NT2/D1 (cell line): Measurements from ENCODE around the gene MTG2.
"Not testable (repeated sequence)": the region's sequence is repeated elsewhere in the genome, so short reads cannot be mapped to it uniquely, and the experiment has no call there.

Source experiments
- DNase-seq: peaks from one replicate; pipeline ENCODE4 v3.0.0-alpha.2; 2011; ENCODE audit warnings: low read depth, low spot score
- H3K27me3 ChIP-seq: 2 replicates; pipeline ENCODE4 v1.6.0; 2011; ENCODE audit warnings: mild to moderate bottlenecking; ENCODE audit not compliant: insufficient read length, insufficient read depth
- H3K36me3 ChIP-seq: 2 replicates; pipeline ENCODE4 v1.6.1; 2011; ENCODE audit warnings: mild to moderate bottlenecking, low read length, mixed read lengths; ENCODE audit not compliant: insufficient read depth, insufficient read length
- H3K4me1 ChIP-seq: 2 replicates; pipeline ENCODE4 v1.5.1; 2011; ENCODE audit not compliant: insufficient read depth, insufficient read length
- H3K4me3 ChIP-seq: 2 replicates; pipeline ENCODE4 v1.5.1; 2011; ENCODE audit warnings: low read depth; ENCODE audit not compliant: insufficient read length
- H3K9ac ChIP-seq: 2 replicates; pipeline ENCODE4 v1.6.0; 2011; ENCODE audit warnings: low read depth; ENCODE audit not compliant: insufficient read length
- H3K9me3 ChIP-seq: 2 replicates; pipeline ENCODE4 v1.5.1; 2011; ENCODE audit warnings: mild to moderate bottlenecking, low read length; ENCODE audit not compliant: insufficient read depth
- SUZ12 ChIP-seq: IDR thresholded peaks from 2 replicates; pipeline ENCODE4 v1.6.1; 2011; ENCODE audit not compliant: insufficient read length, insufficient read depth; ENCODE audit errors: extremely low read depth
- YY1 ChIP-seq: IDR thresholded peaks from 2 replicates; pipeline ENCODE4 v1.6.1; 2011; ENCODE audit not compliant: insufficient read length, insufficient read depth
- ZNF274 ChIP-seq: IDR thresholded peaks from 2 replicates; pipeline ENCODE4 v1.6.1; 2011; ENCODE audit warnings: mild to moderate bottlenecking, low read depth, low read length

Gene MTG2

DNA sequence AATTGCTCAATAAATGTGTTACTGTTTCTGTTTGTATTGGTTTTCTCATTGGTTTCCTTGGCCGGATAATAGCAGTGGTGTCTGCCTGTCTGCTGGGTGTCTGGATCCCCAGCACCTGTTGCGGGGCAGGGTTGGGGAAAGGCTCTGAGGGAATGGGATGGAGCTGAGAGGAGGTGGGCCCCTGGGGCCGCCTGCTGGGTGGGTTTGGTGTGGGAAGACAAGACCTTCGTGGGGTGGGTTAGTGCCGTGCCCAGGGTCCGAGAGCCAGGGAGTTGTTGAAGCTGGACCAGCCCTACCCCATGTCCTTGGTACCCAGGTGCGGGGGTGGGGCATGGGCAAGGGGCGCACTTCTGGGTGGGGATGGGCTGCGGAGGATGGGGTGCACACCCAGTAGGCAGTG is 35.3 kb upstream of the MTG2 start:
- H3K4me3 ChIP-seq, result no peak overlapping the region
- DNase-seq, result no peak
- peaks cover 11% of the 10 kb centered on the region for H3K27me3 ChIP-seq
- peaks cover 52% of the 10 kb centered on the region for H3K36me3 ChIP-seq
- TF ChIP-seq YY1 (no peak), ZNF274 (no peak)
- peaks cover 17% of the 10 kb centered on the region for H3K4me1 ChIP-seq
- no peak overlapping the region for H3K9ac ChIP-seq
- peaks cover 7% of the 10 kb centered on the region; the same call in 1 of the 2 replicates for H3K9me3 ChIP-seq

DNA sequence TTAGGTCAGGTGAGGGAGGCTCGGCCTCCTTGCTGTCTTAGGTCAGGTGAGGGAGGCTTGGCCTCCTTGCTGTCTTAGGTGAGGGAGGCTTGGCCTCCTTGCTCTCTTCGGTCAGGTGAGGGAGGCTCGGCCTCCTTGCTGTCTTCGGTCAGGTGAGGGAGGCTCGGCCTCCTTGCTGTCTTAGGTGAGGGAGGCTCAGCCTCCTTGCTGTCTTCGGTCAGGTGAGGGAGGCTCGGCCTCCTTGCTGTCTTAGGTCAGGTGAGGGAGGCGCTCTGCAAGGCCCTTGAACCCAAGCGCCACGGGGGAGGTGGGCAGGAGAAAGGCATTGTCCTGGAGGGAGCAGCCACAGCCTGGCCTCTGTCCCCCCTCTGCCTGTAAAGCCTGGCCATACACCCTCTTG is 34.4 kb upstream of the MTG2 start:
- H3K9ac ChIP-seq, result peak overlapping the region; percentile 16
- H3K9me3 ChIP-seq, result peaks cover 15% of the 10 kb centered on the region; the same call in 1 of the 2 replicates
- peaks cover 11% of the 10 kb centered on the region for H3K27me3 ChIP-seq
- DNase-seq, H3K4me3 ChIP-seq: not testable (repeated sequence)
- peaks cover 17% of the 10 kb centered on the region for H3K4me1 ChIP-seq
- peaks cover 60% of the 10 kb centered on the region for H3K36me3 ChIP-seq

- H3K4me1 ChIP-seq, result peaks cover 17% of the 10 kb centered on the region
- peaks cover 11% of the 10 kb centered on the region for H3K27me3 ChIP-seq
- DNase-seq, result no peak
- H3K9me3 ChIP-seq, result peaks cover 19% of the 10 kb centered on the region; the same call in 1 of the 2 replicates
- H3K4me3 ChIP-seq, result no peak overlapping the region
- TF ChIP-seq ZNF274 (no peak), SUZ12 (no peak), YY1 (no peak)
- H3K9ac ChIP-seq, result peak overlapping the region; percentile 16
- H3K36me3 ChIP-seq, result peaks cover 65% of the 10 kb centered on the region
These were observed 33.9 kb upstream of the MTG2 start for GRCh38 chr20:62148908-62149314.

- no peak overlapping the region for H3K9ac ChIP-seq
- TF ChIP-seq ZNF274 (no peak), SUZ12 (no peak), YY1 (no peak)
- H3K9me3 ChIP-seq, result peaks cover 19% of the 10 kb centered on the region; the same call in 1 of the 2 replicates
- H3K4me3 ChIP-seq, result no peak overlapping the region
- DNase-seq, result peak; percentile 39
- peaks cover 6% of the 10 kb centered on the region for H3K27me3 ChIP-seq
- peaks cover 14% of the 10 kb centered on the region for H3K4me1 ChIP-seq
- H3K36me3 ChIP-seq, result peaks cover 69% of the 10 kb centered on the region
These were observed 33.1 kb upstream of the MTG2 start for GRCh38 chr20:62149532-62150309.

DNA sequence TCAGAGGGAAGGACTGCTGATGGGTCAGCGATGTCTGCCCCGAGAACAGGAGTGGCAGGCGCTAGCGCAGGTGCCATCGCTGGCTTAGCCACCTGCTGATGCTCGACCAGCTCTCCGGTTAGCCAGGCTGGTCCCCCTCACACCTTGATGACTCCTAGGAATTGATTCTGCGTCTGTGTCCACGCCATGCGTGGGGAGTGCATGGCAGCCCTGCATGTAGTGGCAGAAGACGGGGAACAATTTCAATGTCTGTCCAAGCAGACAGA is 32.6 kb upstream of the MTG2 start:
- no peak overlapping the region for H3K4me3 ChIP-seq
- H3K9me3 ChIP-seq, result peaks cover 19% of the 10 kb centered on the region; the same call in 1 of the 2 replicates
- H3K9ac ChIP-seq, result no peak overlapping the region
- peaks cover 17% of the 10 kb centered on the region for H3K4me1 ChIP-seq
- no peak for TF ChIP-seq YY1
- no peak for TF ChIP-seq SUZ12
- TF ChIP-seq ZNF274, result no peak
- peaks cover under 1% of the 10 kb centered on the region for H3K27me3 ChIP-seq
- H3K36me3 ChIP-seq, result peaks cover 64% of the 10 kb centered on the region
- DNase-seq, result no peak

DNA sequence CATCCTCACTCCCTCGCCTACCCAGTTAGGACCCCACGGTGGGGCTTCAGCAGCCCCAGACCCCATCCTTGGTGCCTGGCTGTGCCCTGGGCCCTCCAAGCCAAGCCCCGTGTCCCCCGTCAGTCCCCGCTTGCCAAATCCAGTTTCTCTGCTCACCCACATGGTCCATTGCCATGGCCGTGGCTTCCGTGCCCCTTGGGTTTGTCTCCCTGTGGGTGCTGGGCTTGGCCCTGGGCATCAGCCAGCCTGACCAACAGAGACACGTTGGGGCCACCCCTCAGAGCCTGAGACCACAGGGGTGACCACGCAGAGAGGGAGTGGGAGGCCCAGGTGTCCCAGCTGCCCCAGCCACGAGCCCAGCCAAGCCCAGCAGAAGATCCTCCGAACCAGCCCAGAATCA is 31.6 kb upstream of the MTG2 start:
- peaks cover 25% of the 10 kb centered on the region for H3K4me1 ChIP-seq
- no peak overlapping the region for H3K4me3 ChIP-seq
- no peaks in the 10 kb centered on the region for H3K27me3 ChIP-seq
- H3K9me3 ChIP-seq, result peaks cover 19% of the 10 kb centered on the region; the same call in 1 of the 2 replicates
- no peak for DNase-seq
- no peak overlapping the region for H3K9ac ChIP-seq
- TF ChIP-seq YY1, result no peak
- TF ChIP-seq SUZ12, result no peak
- no peak for TF ChIP-seq ZNF274
- peaks cover 54% of the 10 kb centered on the region for H3K36me3 ChIP-seq

DNA sequence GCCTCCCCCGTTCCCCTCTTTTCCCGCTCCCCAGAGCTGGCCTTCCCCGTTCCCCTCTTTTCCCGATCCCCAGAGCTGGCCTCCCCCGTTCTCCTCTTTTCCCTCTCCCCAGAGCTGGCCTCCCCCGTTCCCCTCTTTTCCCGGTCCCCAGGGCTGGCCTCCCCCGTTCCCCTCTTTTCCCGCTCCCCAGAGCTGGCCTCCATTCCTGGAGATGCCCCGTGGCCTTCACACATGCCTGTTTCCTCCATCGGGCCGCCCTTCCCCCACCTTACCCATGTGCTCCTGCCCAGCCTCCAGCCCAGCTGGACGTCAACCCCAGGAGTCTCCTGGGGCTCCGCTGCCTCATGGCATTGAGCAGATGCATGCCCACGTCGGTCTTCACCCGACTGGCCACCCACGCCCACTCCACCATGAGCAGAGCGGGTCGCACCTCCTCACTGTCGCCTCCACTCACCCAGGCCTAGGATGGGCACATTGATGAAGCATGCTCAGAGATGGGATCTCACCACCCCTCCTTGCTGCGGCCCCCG is 30.9 kb upstream of the MTG2 start:
- Histone ChIP-seq H3K9me3 (peaks cover 19% of the 10 kb centered on the region; the same call in 1 of the 2 replicates), H3K4me3 (no peak overlapping the region), H3K36me3 (peaks cover 52% of the 10 kb centered on the region), H3K4me1 (peaks cover 31% of the 10 kb centered on the region), H3K27me3 (no peaks in the 10 kb centered on the region), H3K9ac (no peak overlapping the region)
- TF ChIP-seq SUZ12 (no peak), YY1 (no peak), ZNF274 (no peak)
- DNase-seq, result no peak
